Measurements from ENCODE around the gene NDST1.

Gene NDST1

DNA sequence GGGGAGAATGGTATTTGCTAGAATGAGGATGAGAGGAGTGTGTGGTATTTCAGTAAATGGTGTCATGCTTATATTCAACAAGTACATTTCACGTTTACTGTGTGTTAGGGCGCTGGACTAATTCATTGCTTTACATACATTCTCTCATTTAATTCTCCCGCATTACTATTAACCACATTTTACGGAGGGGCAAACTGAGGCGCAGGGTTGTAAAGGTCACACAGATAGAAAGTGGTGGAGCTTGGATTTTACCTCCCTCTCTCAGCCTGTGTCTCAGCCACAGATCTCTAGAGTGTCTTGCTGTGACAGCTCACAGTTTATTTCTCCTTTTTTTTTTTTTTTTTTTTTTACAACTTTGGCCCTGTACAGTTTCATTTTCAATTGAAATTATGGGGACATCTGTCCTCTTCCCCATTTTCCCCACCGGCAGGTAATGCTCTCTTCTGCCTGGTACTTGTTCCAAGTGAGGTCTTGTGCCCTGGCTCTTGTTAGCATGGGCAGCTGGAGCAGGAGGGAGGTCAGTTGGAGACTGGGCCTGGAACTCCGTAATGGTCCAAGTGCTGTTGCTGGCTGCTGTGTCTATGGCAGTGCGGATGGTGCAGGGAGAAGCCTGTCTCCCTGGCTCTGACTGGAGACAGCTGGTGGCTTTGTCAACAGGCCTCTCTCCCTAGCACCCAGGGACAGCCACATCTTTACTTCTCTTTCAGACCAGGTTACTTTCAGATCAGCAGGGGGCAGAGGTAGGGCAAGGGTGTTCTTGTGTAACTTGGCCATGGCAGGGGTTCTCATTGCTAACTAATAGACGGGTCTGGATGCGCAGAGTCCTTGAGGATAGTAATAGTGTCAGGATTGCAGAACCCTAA is 20.5 kb upstream of the NDST1 start:
- peak overlapping the region; percentile 34 for H3K27ac ChIP-seq (ENCODE audit: low read depth, low read length)
- no peaks in the 10 kb centered on the region for H3K9me3 ChIP-seq (ENCODE audit: control insufficient read depth, insufficient read depth, low read length)
- H3K4me2 ChIP-seq (ENCODE audit: low read length) = peak overlapping the region; percentile 66
- peak overlapping the region; percentile 81 for H3K4me3 ChIP-seq (ENCODE audit: low read length)
- H3K9me2 ChIP-seq (replicated peaks; ENCODE audit: control insufficient read depth, low read length) = no peaks in the 10 kb centered on the region
- H3K36me3 ChIP-seq (ENCODE audit: control insufficient read depth, low read length) = peaks cover 10% of the 10 kb centered on the region
- peaks cover 57% of the 10 kb centered on the region for H3K79me2 ChIP-seq (ENCODE audit: control insufficient read depth, low read length)
- H3K27me3 ChIP-seq (ENCODE audit: control insufficient read depth, low read length) = no peaks in the 10 kb centered on the region
- TF ChIP-seq EZH2phosphoT487 (IDR thresholded peaks at IDR 0.05; ENCODE audit: borderline replicate concordance, low read length) = no peak
- TF ChIP-seq, protein P1, sequence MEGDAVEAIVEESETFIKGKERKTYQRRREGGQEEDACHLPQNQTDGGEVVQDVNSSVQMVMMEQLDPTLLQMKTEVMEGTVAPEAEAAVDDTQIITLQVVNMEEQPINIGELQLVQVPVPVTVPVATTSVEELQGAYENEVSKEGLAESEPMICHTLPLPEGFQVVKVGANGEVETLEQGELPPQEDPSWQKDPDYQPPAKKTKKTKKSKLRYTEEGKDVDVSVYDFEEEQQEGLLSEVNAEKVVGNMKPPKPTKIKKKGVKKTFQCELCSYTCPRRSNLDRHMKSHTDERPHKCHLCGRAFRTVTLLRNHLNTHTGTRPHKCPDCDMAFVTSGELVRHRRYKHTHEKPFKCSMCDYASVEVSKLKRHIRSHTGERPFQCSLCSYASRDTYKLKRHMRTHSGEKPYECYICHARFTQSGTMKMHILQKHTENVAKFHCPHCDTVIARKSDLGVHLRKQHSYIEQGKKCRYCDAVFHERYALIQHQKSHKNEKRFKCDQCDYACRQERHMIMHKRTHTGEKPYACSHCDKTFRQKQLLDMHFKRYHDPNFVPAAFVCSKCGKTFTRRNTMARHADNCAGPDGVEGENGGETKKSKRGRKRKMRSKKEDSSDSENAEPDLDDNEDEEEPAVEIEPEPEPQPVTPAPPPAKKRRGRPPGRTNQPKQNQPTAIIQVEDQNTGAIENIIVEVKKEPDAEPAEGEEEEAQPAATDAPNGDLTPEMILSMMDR (IDR thresholded peaks at IDR 0.05; ENCODE audit: low read depth, low read length, poor library complexity, severe bottlenecking) = peak; percentile 48
- H3K4me1 ChIP-seq (ENCODE audit: control insufficient read depth, low read length) = peaks cover 61% of the 10 kb centered on the region
- peaks cover 16% of the 10 kb centered on the region for H3F3A ChIP-seq (ENCODE audit: control insufficient read depth, insufficient read depth)
- 0 out of 2 replicates have a peak, but pooled peaks cover 7% of the 10 kb centered on the region for H4K20me1 ChIP-seq (ENCODE audit: control insufficient read depth, insufficient read depth, low read depth, low read length)

DNA sequence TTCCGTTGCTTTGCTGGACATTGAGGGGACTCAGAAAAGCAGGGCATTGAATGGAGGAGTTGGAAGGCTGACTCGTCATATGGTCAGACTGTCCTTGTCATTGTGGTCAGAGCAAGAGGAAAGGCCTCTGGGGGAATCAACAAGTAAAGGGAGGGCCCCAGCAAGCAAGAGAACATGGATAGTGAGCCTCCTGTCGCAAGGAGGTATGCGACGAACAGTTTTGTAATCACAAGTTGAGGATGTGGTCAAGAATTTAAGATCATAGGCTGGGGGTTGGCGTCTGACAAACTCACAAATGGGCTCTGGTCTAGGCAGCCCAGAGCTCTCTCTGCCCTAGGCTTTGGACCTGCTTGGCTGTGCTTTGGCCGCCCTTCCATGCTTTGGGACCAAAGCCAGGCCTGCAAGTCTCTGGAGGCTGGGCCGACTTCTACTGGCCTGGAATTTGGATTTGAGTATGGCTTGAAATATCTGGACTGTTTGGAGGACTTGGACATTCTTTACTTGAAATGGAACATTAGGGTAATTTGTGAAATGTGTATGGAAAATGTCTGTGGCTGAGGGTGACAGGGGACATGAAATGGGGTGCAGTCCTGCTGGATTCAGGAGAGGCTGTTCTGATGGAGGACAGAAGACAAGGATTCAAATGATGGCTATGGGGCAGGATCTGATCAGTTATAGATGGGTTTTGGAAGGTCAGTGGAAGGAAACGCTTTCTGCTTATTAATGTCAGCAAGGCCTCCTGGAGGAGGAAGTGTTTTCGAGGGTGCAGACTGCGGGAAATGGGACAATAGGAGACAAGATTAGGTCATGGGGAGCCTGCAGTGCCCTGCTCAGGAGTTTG is 19.2 kb upstream of the NDST1 start:
- Histone ChIP-seq H3K36me3 (ENCODE audit: control insufficient read depth, low read length) (peaks cover 10% of the 10 kb centered on the region), H3K27me3 (ENCODE audit: control insufficient read depth, low read length) (no peaks in the 10 kb centered on the region), H3K27ac (ENCODE audit: low read depth, low read length) (no peak overlapping the region), H3K79me2 (ENCODE audit: control insufficient read depth, low read length) (peaks cover 62% of the 10 kb centered on the region), H3K9me3 (ENCODE audit: control insufficient read depth, insufficient read depth, low read length) (no peaks in the 10 kb centered on the region), H4K20me1 (ENCODE audit: control insufficient read depth, insufficient read depth, low read depth, low read length) (0 out of 2 replicates have a peak, but pooled peaks cover 7% of the 10 kb centered on the region), H3K4me3 (ENCODE audit: low read length) (no peak overlapping the region), H3K4me1 (ENCODE audit: control insufficient read depth, low read length) (peaks cover 61% of the 10 kb centered on the region), H3K4me2 (ENCODE audit: low read length) (peak overlapping the region; percentile 66), H3F3A (ENCODE audit: control insufficient read depth, insufficient read depth) (peaks cover 16% of the 10 kb centered on the region), H3K9me2 (replicated peaks; ENCODE audit: control insufficient read depth, low read length) (no peaks in the 10 kb centered on the region)
- no peak for TF ChIP-seq EZH2phosphoT487 (IDR thresholded peaks at IDR 0.05; ENCODE audit: borderline replicate concordance, low read length)
- TF ChIP-seq, protein P1 (IDR thresholded peaks at IDR 0.05; ENCODE audit: low read depth, low read length, poor library complexity, severe bottlenecking) = no peak

DNA sequence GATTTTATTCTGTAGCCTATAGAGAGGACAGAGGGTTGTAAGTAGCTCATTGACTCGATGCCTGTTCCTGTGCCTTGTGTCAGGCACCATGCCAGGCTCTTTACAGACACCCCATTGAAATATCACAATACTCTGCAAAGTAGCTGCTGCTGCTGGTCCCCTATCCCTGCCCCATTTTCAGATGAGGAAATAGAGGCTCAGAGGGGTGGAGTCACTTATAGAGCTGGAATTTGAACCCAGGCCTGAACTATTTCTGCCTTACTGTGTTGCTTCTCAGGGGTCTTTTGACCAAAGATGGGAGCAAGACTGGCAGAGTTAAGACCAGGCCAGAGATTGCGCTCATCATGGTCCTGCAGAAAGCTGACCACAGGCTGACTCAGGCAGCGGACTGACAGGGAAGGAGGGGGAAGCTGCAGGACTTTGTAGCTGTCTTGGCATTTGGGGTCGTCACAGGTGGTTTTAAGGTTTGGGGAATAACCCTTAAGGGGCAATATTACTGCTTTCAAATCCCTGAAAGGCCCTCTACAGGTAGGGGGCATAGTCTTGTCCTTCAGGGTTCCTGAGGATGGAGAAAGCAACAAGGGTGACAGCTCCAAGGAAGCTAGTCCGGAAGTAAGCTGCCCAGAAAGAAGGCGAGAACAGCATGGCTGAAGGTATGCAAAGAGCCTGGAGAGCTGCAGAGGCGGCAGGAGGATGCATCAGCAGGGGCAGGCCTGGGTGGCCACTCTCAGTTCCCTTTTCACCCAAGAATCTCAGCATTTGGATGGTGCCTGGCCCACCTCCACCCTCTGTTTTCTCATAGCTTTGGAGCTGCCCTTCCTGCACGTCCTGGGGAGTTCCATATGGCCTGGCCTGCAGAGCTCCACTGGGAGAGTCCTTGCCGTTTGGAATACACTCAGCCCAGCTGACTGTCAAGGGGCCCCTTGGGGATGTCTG is 18.3 kb upstream of the NDST1 start:
- no peaks in the 10 kb centered on the region for H3K27me3 ChIP-seq (ENCODE audit: control insufficient read depth, low read length)
- peak overlapping the region; percentile 66 for H3K4me2 ChIP-seq (ENCODE audit: low read length)
- peaks cover 61% of the 10 kb centered on the region for H3K4me1 ChIP-seq (ENCODE audit: control insufficient read depth, low read length)
- 0 out of 2 replicates have a peak, but pooled peaks cover 7% of the 10 kb centered on the region for H4K20me1 ChIP-seq (ENCODE audit: control insufficient read depth, insufficient read depth, low read depth, low read length)
- H3F3A ChIP-seq (ENCODE audit: control insufficient read depth, insufficient read depth) = peaks cover 16% of the 10 kb centered on the region
- peak overlapping the region; percentile 31 for H3K4me3 ChIP-seq (ENCODE audit: low read length)
- H3K27ac ChIP-seq (ENCODE audit: low read depth, low read length) = peak overlapping the region; percentile 21
- TF ChIP-seq EZH2phosphoT487 (IDR thresholded peaks at IDR 0.05; ENCODE audit: borderline replicate concordance, low read length) = no peak
- TF ChIP-seq, protein P1 (IDR thresholded peaks at IDR 0.05; ENCODE audit: low read depth, low read length, poor library complexity, severe bottlenecking) = no peak
- H3K9me3 ChIP-seq (ENCODE audit: control insufficient read depth, insufficient read depth, low read length) = no peaks in the 10 kb centered on the region
- H3K79me2 ChIP-seq (ENCODE audit: control insufficient read depth, low read length) = peaks cover 62% of the 10 kb centered on the region
- H3K36me3 ChIP-seq (ENCODE audit: control insufficient read depth, low read length) = peaks cover 10% of the 10 kb centered on the region
- H3K9me2 ChIP-seq (replicated peaks; ENCODE audit: control insufficient read depth, low read length) = no peaks in the 10 kb centered on the region
